ENCODE measurements around the gene MAB21L4. TPM values are rescaled to one million over a fixed set of nuclear protein-coding genes. Genes with fewer than 3 reads are reported as not detected.

The MAB21L4 gene
- total and polyA plus RNA-seq, 2 experiments from 2014 or later: not detected

DNA sequence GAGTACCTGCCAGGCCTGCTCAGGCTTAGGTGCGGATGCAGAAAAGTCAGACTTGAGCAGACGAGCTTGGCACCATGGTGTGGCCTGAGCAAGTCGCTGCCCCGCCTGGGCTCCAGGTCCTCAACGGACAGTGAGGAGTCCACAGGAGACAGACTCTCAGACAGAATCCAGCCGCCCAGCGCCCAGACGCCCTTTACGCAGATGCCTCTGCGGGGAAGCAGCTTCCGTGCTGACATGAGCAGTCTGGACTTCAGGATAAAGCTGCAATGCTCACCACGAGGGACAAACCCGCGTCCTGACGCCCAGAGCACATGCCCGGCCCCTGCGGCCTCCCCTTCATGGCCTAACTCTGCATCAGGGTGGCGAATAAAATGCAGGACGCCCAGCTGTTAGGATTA lies 3.5 kb upstream of the MAB21L4 start:
- Histone ChIP-seq H3K4me1 (ENCODE audit: insufficient read depth) (no peaks in the 10 kb centered on the region), H4K20me1 (ENCODE audit: insufficient read depth) (no peaks in the 10 kb centered on the region), H2AFZ (no peak overlapping the region), H3K79me2 (ENCODE audit: insufficient read depth) (no peaks in the 10 kb centered on the region), H3K9me3 (ENCODE audit: low read depth) (no peaks in the 10 kb centered on the region), H3K4me2 (ENCODE audit: unreplicated experiment) (no peak overlapping the region), H3K9ac (no peak overlapping the region), H3K36me3 (ENCODE audit: low read depth) (no peaks in the 10 kb centered on the region), H3K27me3 (replicated peaks; ENCODE audit: insufficient read depth) (no peaks in the 10 kb centered on the region), H3F3A (ENCODE audit: insufficient read depth) (no peaks in the 10 kb centered on the region), H3K27ac (no peak overlapping the region), H3K4me3 (no peak overlapping the region), H3K9me2 (ENCODE audit: insufficient read depth) (no peaks in the 10 kb centered on the region)
- no peak for DNase-seq
- 86 to 87% methylated on average over 19 of the region's 19 CpGs for WGBS, 2 experiments (ENCODE audit: low coverage in 1 of 2, low lambda C conversion rate in 2 of 2, missing lambda C conversion rate in 2 of 2)
- in situ Hi-C loops (cut with MboI): no loop called here
- TF ChIP-seq EZH2 (IDR thresholded peaks at IDR 0.05; ENCODE audit: insufficient read depth, poor library complexity, severe bottlenecking) (no peak), EZH2phosphoT487 (IDR thresholded peaks at IDR 0.05; ENCODE audit: insufficient read depth, low read depth) (no peak)

GRCh38 chr2:240898731-240899467 lies 2.9 kb upstream of the MAB21L4 start:
- Histone ChIP-seq H4K20me1 (ENCODE audit: insufficient read depth) (no peaks in the 10 kb centered on the region), H2AFZ (no peak overlapping the region), H3K27me3 (replicated peaks; ENCODE audit: insufficient read depth) (no peaks in the 10 kb centered on the region), H3K4me2 (ENCODE audit: unreplicated experiment) (no peak overlapping the region), H3K9ac (no peak overlapping the region), H3K79me2 (ENCODE audit: insufficient read depth) (no peaks in the 10 kb centered on the region), H3K9me3 (ENCODE audit: low read depth) (no peaks in the 10 kb centered on the region), H3K4me1 (ENCODE audit: insufficient read depth) (no peaks in the 10 kb centered on the region), H3K36me3 (ENCODE audit: low read depth) (no peaks in the 10 kb centered on the region), H3K27ac (no peak overlapping the region), H3F3A (ENCODE audit: insufficient read depth) (no peaks in the 10 kb centered on the region), H3K4me3 (no peak overlapping the region), H3K9me2 (ENCODE audit: insufficient read depth) (no peaks in the 10 kb centered on the region)
- 56 to 59% methylated on average over 23 of the region's 23 CpGs for WGBS, 2 experiments (ENCODE audit: low coverage in 1 of 2, low lambda C conversion rate in 2 of 2, missing lambda C conversion rate in 2 of 2)
- DNase-seq: no peak
- TF ChIP-seq EZH2phosphoT487 (IDR thresholded peaks at IDR 0.05; ENCODE audit: insufficient read depth, low read depth) (no peak), EZH2 (IDR thresholded peaks at IDR 0.05; ENCODE audit: insufficient read depth, poor library complexity, severe bottlenecking) (no peak)
- in situ Hi-C loops (cut with MboI): no loop called here

- Histone ChIP-seq H3K9me3 (ENCODE audit: low read depth) (no peaks in the 10 kb centered on the region), H3K27me3 (replicated peaks; ENCODE audit: insufficient read depth) (no peaks in the 10 kb centered on the region), H4K20me1 (ENCODE audit: insufficient read depth) (no peaks in the 10 kb centered on the region), H3K79me2 (ENCODE audit: insufficient read depth) (no peaks in the 10 kb centered on the region), H3K4me2 (ENCODE audit: unreplicated experiment) (no peak overlapping the region), H3F3A (ENCODE audit: insufficient read depth) (no peaks in the 10 kb centered on the region), H3K4me1 (ENCODE audit: insufficient read depth) (no peaks in the 10 kb centered on the region), H3K27ac (no peak overlapping the region), H3K4me3 (no peak overlapping the region), H2AFZ (no peak overlapping the region), H3K9ac (no peak overlapping the region), H3K9me2 (ENCODE audit: insufficient read depth) (no peaks in the 10 kb centered on the region), H3K36me3 (ENCODE audit: low read depth) (no peaks in the 10 kb centered on the region)
- DNase-seq: no peak
- TF ChIP-seq EZH2phosphoT487 (IDR thresholded peaks at IDR 0.05; ENCODE audit: insufficient read depth, low read depth): no peak
- no peak for TF ChIP-seq EZH2 (IDR thresholded peaks at IDR 0.05; ENCODE audit: insufficient read depth, poor library complexity, severe bottlenecking)
- in situ Hi-C loops (cut with MboI): no loop called here
- 55 to 61% methylated on average over 16 to 17 of the region's 17 CpGs for WGBS, 2 experiments (ENCODE audit: low coverage in 1 of 2, low lambda C conversion rate in 2 of 2, missing lambda C conversion rate in 2 of 2)
Observed at GRCh38 chr2:240898108-240898730, 2.3 kb upstream of the MAB21L4 start.

GRCh38 chr2:240896871-240897692 lies 1.1 kb upstream of the MAB21L4 start:
- no peaks in the 10 kb centered on the region for H3K9me2 ChIP-seq (ENCODE audit: insufficient read depth)
- WGBS, 2 experiments (ENCODE audit: low coverage in 1 of 2, low lambda C conversion rate in 2 of 2, missing lambda C conversion rate in 2 of 2): 59 to 68% methylated on average over 19 to 23 of the region's 23 CpGs
- TF ChIP-seq EZH2phosphoT487 (IDR thresholded peaks at IDR 0.05; ENCODE audit: insufficient read depth, low read depth): no peak
- TF ChIP-seq EZH2 (IDR thresholded peaks at IDR 0.05; ENCODE audit: insufficient read depth, poor library complexity, severe bottlenecking): no peak
- H4K20me1 ChIP-seq (ENCODE audit: insufficient read depth): no peaks in the 10 kb centered on the region
- no peak for DNase-seq
- H3K27ac ChIP-seq: no peak overlapping the region
- H3K9ac ChIP-seq: no peak overlapping the region
- H3K9me3 ChIP-seq (ENCODE audit: low read depth): no peaks in the 10 kb centered on the region
- H3K36me3 ChIP-seq (ENCODE audit: low read depth): no peaks in the 10 kb centered on the region
- no peaks in the 10 kb centered on the region for H3F3A ChIP-seq (ENCODE audit: insufficient read depth)
- H3K4me1 ChIP-seq (ENCODE audit: insufficient read depth): no peaks in the 10 kb centered on the region
- H3K4me2 ChIP-seq (ENCODE audit: unreplicated experiment): no peak overlapping the region
- H3K79me2 ChIP-seq (ENCODE audit: insufficient read depth): no peaks in the 10 kb centered on the region
- no peak overlapping the region for H3K4me3 ChIP-seq
- in situ Hi-C loops (cut with MboI): no loop called here
- H3K27me3 ChIP-seq (replicated peaks; ENCODE audit: insufficient read depth): no peaks in the 10 kb centered on the region
- no peak overlapping the region for H2AFZ ChIP-seq
